Astrocyte (in vitro differentiated cells and primary cell): ENCODE results near the gene DEPDC1B.

Experiments
- EZH2 ChIP-seq: IDR thresholded peaks from 2 replicates; pipeline ENCODE4 v1.6.1; 2012; ENCODE audit warnings: mild to moderate bottlenecking, low read length, inconsistent platforms; ENCODE audit not compliant: insufficient read depth
- TF ChIP-seq, protein P1 (sequence below): IDR thresholded peaks from 2 replicates; pipeline ENCODE4 v1.5.1; 2011; ENCODE audit warnings: low read depth, mild to moderate bottlenecking, inconsistent platforms, low read length, moderate library complexity; ENCODE audit not compliant: insufficient read depth

DNA sequence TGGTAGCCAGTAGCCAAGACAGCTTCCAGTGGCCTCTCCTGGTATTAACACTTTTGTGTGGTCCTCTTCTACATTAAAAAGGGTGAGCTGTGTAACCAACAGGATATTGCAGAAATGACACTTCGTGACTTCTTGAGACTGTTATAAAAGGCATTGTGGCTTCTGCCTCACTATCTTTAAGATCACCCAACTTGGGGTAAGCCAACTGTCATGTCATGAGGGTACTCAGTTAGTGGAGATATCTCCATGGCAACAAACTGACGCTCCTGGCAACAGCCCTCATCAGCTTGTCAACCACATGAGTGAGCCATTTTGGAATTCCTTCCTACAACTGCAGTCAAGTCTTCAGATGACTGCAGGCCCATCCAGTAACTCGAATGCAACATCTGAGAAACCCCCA, 121.7 kb downstream of the DEPDC1B start:
- TF ChIP-seq, protein P1, sequence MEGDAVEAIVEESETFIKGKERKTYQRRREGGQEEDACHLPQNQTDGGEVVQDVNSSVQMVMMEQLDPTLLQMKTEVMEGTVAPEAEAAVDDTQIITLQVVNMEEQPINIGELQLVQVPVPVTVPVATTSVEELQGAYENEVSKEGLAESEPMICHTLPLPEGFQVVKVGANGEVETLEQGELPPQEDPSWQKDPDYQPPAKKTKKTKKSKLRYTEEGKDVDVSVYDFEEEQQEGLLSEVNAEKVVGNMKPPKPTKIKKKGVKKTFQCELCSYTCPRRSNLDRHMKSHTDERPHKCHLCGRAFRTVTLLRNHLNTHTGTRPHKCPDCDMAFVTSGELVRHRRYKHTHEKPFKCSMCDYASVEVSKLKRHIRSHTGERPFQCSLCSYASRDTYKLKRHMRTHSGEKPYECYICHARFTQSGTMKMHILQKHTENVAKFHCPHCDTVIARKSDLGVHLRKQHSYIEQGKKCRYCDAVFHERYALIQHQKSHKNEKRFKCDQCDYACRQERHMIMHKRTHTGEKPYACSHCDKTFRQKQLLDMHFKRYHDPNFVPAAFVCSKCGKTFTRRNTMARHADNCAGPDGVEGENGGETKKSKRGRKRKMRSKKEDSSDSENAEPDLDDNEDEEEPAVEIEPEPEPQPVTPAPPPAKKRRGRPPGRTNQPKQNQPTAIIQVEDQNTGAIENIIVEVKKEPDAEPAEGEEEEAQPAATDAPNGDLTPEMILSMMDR = no peak
- TF ChIP-seq EZH2 = no peak
